Smooth muscle cell of trachea (primary cell): ENCODE measurements around the gene MPP1. TPM values are rescaled to one million over a fixed set of nuclear protein-coding genes. Genes with fewer than 3 reads are reported as not detected.

Experiments
- total RNA-seq: library from RNA; depleted of rRNA; stranded (reverse); fragments of >200 nt; gene quantifications from 2 replicates; pipeline ENCODE4 v1.2.1, GENCODE V29; 2014

MPP1 gene
- total RNA-seq, result 38.7 and 49.1 TPM in 2 replicates

DNA sequence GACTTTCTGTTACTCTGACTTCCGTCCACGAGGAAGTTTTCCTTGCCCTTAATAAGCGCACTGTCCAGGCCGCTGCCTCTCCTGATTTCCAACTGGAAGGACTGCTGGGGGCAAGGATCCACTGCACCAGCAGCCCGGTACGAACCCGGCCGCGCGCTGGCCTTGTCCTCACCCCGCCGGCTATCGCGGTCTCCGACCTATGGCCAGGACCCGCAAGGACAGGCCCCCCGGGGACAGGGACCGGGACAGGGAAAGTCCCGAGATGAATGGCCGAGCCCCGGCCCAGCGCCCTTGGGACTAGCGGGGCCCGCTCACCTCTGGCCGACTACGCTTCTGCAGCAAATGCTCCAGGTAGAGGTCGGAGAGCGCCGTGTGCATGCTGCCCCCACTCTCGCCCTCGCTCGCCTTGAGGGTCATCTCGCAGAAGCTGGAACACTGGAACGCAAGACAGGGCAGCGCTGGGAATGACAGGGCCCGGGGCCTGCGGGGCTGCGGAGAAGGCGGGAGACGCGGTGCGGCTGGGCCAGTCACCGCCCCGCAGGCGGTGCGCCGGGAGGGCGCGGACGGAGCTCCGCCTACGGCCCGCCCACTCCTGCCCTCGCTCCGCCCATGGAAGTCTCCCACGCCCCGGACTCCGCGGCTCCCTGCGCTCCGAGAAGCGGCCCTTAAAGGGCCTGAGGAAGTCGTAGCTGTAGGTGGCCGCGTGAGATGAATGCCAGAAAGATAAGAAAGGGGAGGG, at the start of gene MPP1:
MPP1 (minus strand) TSS at position 529 of the 739 bp plus-strand sequence; CDS start at position 417, 112 bp downstream.

DNA sequence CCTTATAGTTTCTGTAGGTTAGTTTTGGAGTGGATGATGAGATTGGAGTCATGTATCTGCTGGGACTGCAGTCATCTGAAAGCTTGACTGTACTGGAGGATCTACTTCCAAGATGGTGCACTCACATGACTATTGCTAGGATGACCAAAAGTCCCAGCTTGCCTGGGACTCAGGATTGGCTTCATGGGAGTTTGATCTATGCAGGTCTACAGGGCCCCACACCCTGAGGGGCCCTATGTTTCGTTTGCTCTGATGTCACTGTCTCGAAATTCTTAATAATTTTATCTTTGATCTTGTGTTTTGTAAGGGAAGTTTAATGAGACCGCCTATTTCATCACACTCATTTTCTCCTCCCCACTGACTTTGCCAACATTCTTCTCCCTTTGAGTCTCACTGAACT, 29.3 kb upstream of the MPP1 start, which contains the start of gene SMIM9:
SMIM9 (minus strand) TSS at position 101 of the 400 bp plus-strand sequence. CDS start 3,806 bp downstream, outside the sequence.

GRCh38 chrX:154762537-154763296, 42.6 kb downstream of the MPP1 start, which contains the start of gene DKC1:
Gene DKC1 (plus strand): TSS chrX:154762864. CDS start chrX:154762966, 102 bp downstream.

DNA sequence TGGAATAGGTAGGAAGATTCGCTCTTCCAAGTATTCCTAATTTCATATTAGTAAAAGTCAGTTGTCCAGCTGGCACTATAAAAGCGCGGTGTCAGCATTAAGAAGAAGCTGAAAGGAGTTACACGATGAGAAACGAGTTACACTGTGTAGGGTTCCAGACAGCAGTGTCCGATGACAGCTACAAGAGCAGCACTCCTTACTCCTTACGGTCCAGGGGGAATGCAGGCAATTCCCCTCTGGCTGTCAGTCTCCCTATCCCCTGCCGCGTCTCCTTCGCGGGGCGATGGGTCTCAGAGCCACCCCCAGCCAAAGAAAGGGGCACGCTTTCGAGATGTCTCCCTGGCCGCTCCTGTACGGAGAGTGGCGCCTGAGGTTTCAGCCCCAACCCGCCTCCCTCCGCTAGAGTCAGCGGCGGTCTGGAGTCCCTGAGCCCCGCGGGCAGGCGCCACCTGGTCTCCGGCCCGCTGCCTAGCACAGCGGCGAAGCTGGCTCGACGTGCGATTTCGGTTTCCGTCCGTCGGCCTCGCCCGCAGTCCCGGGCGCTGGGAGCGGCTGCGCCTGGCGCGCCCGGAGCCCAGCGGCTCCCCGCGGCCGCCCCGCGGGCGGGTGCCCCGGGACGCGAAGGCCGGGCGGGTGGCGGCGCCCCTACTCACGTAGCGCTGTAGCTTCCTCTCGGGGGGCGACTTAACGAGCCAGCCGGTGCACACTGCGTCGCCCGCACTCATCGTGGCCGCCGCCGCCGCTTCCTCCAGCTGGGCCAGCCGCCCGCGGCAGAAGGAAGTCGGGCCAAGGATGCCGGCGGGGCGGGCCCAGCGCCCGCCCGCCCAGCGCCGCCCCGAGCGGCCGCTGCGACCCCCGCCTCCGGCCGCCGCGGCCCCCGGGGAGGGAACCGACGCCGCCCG, 54.7 kb downstream of the MPP1 start, which contains the start of gene GAB3:
GAB3 (minus strand) TSS at position 777 of the 902 bp plus-strand sequence; CDS start at position 725, 52 bp downstream.

Other genes starting within 250 kb of the MPP1 start
- gene CTAG1A, start 220.4 kb downstream of the MPP1 start, total RNA-seq, result not detected in 2 replicates
- not detected in 2 replicates for gene CTAG1B, start 186.2 kb downstream of the MPP1 start, total RNA-seq
- gene CTAG2, start 151.9 kb downstream of the MPP1 start, total RNA-seq, result not detected in 2 replicates
- gene GAB3, start 54.4 kb downstream of the MPP1 start, total RNA-seq, result 6.5 and 7.3 TPM in 2 replicates
- 26.3 and 29.8 TPM in 2 replicates for gene DKC1, start 42.6 kb downstream of the MPP1 start, total RNA-seq
- not detected in 2 replicates for gene SMIM9, start 29.2 kb upstream of the MPP1 start, total RNA-seq
- 8.3 TPM in 1 of 2 replicates, not detected in the other for gene F8A1, start 80.9 kb upstream of the MPP1 start, total RNA-seq
- 5.5 and 9.4 TPM in 2 replicates for gene F8, start 217.2 kb upstream of the MPP1 start, total RNA-seq
- 28.9 and 51.1 TPM in 2 replicates for gene FUNDC2, start 221.4 kb upstream of the MPP1 start, total RNA-seq